PC-3 (cell line): Measurements from ENCODE around the gene IL1RAPL1.

Source experiments
- CTCF ChIP-seq: fragments of 300-600 bp; sonication (generic); conservative IDR thresholded peaks from 2 replicates; pipeline ENCODE4 v1.5.1; 2017; ENCODE audit warnings: antibody characterized with exemption, low read depth, mild to moderate bottlenecking, low read length
- EZH2 ChIP-seq: fragments of 300-600 bp; sonication (generic); IDR thresholded peaks from one replicate; pipeline ENCODE4 v1.6.1; 2017; ENCODE audit warnings: antibody characterized with exemption, mild to moderate bottlenecking, low read length; ENCODE audit not compliant: unreplicated experiment

GRCh38 chrX:28910487-28910886, 323.2 kb downstream of the IL1RAPL1 start:
- TF ChIP-seq EZH2 (no peak), CTCF (no peak)
